Lower leg skin (tissue), 3 donors: ENCODE data around the gene NMRK2.

Source experiments
- CTCF ChIP-seq, 3 donors: fragments of 450-650 bp; IDR thresholded peaks; one replicate each; pipeline ENCODE4 v1.5.1; 2016; ENCODE audit warnings: antibody characterized with exemption in 3 of 3, mild to moderate bottlenecking in 3 of 3, moderate library complexity in 2 of 3
- POLR2A ChIP-seq, 2 donors: fragments of 450-650 bp; IDR thresholded peaks; one replicate each; pipeline ENCODE4 v1.6.1; 2016 to 2017; ENCODE audit warnings: antibody characterized with exemption in 2 of 2, mild to moderate bottlenecking in 1 of 2, moderate library complexity in 1 of 2

- peak in 1 of 3 donors; percentile 41 for TF ChIP-seq CTCF (IDR thresholded peaks at IDR 0.05)
- peak in 1 of 2 donors; percentile 98 for TF ChIP-seq POLR2A (IDR thresholded peaks at IDR 0.05)
Observed at GRCh38 chr19:3984908-3985642, 52.2 kb downstream of the NMRK2 start, which contains the start of gene EEF2.
